Measurements from ENCODE around the gene DGKZ. TPM values are rescaled to one million over a fixed set of nuclear protein-coding genes. Genes with fewer than 3 reads are reported as not detected.

Gene DGKZ
- total RNA-seq, 1 experiment from 2014 or later: 68.9 TPM

DNA sequence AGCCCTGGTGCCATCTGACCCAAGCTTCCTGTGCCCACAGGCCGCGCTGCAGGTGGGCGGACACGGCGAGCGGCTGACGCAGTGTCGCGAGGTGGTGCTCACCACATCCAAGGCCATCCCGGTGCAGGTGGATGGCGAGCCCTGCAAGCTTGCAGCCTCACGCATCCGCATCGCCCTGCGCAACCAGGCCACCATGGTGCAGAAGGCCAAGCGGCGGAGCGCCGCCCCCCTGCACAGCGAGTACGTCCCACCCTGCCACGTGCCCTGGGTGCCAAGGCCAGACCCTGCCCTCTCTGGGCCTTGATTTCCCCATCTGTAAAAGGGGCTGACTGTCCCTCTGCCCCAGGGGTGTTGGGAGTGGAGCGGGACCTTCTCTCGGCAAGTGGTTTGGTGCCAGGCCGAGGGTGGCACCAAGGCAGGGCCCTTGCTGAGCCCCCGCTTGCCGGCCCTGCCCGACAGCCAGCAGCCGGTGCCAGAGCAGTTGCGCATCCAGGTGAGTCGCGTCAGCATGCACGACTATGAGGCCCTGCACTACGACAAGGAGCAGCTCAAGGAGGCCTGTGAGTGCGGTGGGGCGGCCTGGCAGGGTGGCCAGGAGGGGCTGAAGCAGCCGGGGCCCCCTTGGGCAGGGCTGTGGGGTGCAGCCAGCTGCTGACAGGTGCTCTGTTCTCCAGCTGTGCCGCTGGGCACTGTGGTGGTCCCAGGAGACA lies 28.3 kb downstream of the DGKZ start:
- no peaks in the 10 kb centered on the region for H3K79me2 ChIP-seq (ENCODE audit: insufficient read depth, low read length)
- no peak overlapping the region for H3K56ac ChIP-seq (ENCODE audit: insufficient read length, low read depth, low read length)
- no peaks in the 10 kb centered on the region for H3K23me2 ChIP-seq (ENCODE audit: insufficient read length, low read depth, low read length, poor library complexity, severe bottlenecking)
- H2BK5ac ChIP-seq (ENCODE audit: insufficient read length, low read length): no peak overlapping the region
- H3K27ac ChIP-seq (ENCODE audit: insufficient read length, low read depth, low read length): no peak overlapping the region
- Mint-ChIP-seq H3K4me3 (no peak overlapping the region), H3K27ac (no peak overlapping the region), H3K27me3 (ENCODE audit: low read depth) (no peaks in the 10 kb centered on the region), H3K4me1 (peaks cover 6 to 8% of the 10 kb centered on the region in 2 experiments), H3K9me3 (no peaks in the 10 kb centered on the region; a peak in 1 of 5 replicates), H3K36me3 (ENCODE audit: insufficient read depth in 1 of 3, low read depth in 3 of 3) (peaks cover 13 to 48% (median 47%) of the 10 kb centered on the region in 3 experiments; a peak in 6 of 7 replicates)
- H2BK20ac ChIP-seq (ENCODE audit: low read depth, low read length, poor library complexity, severe bottlenecking): no peak overlapping the region
- H4K91ac ChIP-seq (ENCODE audit: insufficient read length, low read depth, low read length): no peak overlapping the region
- TF ChIP-seq, protein P1, sequence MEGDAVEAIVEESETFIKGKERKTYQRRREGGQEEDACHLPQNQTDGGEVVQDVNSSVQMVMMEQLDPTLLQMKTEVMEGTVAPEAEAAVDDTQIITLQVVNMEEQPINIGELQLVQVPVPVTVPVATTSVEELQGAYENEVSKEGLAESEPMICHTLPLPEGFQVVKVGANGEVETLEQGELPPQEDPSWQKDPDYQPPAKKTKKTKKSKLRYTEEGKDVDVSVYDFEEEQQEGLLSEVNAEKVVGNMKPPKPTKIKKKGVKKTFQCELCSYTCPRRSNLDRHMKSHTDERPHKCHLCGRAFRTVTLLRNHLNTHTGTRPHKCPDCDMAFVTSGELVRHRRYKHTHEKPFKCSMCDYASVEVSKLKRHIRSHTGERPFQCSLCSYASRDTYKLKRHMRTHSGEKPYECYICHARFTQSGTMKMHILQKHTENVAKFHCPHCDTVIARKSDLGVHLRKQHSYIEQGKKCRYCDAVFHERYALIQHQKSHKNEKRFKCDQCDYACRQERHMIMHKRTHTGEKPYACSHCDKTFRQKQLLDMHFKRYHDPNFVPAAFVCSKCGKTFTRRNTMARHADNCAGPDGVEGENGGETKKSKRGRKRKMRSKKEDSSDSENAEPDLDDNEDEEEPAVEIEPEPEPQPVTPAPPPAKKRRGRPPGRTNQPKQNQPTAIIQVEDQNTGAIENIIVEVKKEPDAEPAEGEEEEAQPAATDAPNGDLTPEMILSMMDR (conservative IDR thresholded peaks at IDR 0.05): no peak
- no peak overlapping the region for H3K18ac ChIP-seq (ENCODE audit: insufficient read length, low read depth, low read length)
- H3T11ph ChIP-seq (ENCODE audit: low read length): no peak overlapping the region
- no peak overlapping the region for H2AK5ac ChIP-seq (ENCODE audit: insufficient read length, low read length)
- no peak overlapping the region for H3K23ac ChIP-seq (ENCODE audit: insufficient read length, low read depth, low read length)
- DNase-seq: no peak
- no peaks in the 10 kb centered on the region for H3K79me1 ChIP-seq (ENCODE audit: insufficient read depth, low read depth, low read length, poor library complexity, severe bottlenecking)
- H3K4me1 ChIP-seq (ENCODE audit: insufficient read depth, low read length): no peaks in the 10 kb centered on the region
- no peak overlapping the region for H3K4me2 ChIP-seq (ENCODE audit: insufficient read depth, insufficient read length, low read length)
- no peaks in the 10 kb centered on the region for H3K27me3 ChIP-seq (ENCODE audit: insufficient read depth, low read length)
- no peak overlapping the region for H4K5ac ChIP-seq (ENCODE audit: insufficient read length, low read depth, low read length)
- no peak overlapping the region for H2BK120ac ChIP-seq (ENCODE audit: low read depth, low read length, poor library complexity, severe bottlenecking)
- no peak overlapping the region for H3K4ac ChIP-seq (ENCODE audit: low read depth, low read length)
- H3K14ac ChIP-seq (ENCODE audit: insufficient read depth, low read length): no peak overlapping the region
- H3K9ac ChIP-seq (ENCODE audit: extremely low read depth, insufficient read length, low read length): no peak overlapping the region
- H4K8ac ChIP-seq (replicated peaks; ENCODE audit: insufficient read length, low read depth, low read length): no peak overlapping the region
- H2BK12ac ChIP-seq (ENCODE audit: insufficient read length, low read depth, low read length): no peak overlapping the region
- no peaks in the 10 kb centered on the region for H3K9me3 ChIP-seq (ENCODE audit: control insufficient read depth, low read depth, low read length)
- H4K20me1 ChIP-seq (ENCODE audit: control insufficient read depth, insufficient read depth, insufficient read length): no peaks in the 10 kb centered on the region
- H2AFZ ChIP-seq (ENCODE audit: low read length): no peak overlapping the region
- no CpG with 5 or more reads among the region's 38 CpGs for WGBS (ENCODE audit: extremely low coverage, insufficient read length, low lambda C conversion rate)
- H2BK15ac ChIP-seq (ENCODE audit: low read depth, low read length): no peak overlapping the region
